GM18499 (cell line): ENCODE measurements around the gene TAC3.
A peak's percentile ranks its signal among the peaks of the same experiment; 100 is the strongest.

Experiments used
- ATAC-seq: cut with Tn5 transposase; IDR thresholded peaks from one replicate; pipeline ENCODE4 v1.9.1; 2021; ENCODE audit warnings: moderate number of reproducible peaks; ENCODE audit not compliant: insufficient read depth, unreplicated experiment

Gene TAC3

DNA sequence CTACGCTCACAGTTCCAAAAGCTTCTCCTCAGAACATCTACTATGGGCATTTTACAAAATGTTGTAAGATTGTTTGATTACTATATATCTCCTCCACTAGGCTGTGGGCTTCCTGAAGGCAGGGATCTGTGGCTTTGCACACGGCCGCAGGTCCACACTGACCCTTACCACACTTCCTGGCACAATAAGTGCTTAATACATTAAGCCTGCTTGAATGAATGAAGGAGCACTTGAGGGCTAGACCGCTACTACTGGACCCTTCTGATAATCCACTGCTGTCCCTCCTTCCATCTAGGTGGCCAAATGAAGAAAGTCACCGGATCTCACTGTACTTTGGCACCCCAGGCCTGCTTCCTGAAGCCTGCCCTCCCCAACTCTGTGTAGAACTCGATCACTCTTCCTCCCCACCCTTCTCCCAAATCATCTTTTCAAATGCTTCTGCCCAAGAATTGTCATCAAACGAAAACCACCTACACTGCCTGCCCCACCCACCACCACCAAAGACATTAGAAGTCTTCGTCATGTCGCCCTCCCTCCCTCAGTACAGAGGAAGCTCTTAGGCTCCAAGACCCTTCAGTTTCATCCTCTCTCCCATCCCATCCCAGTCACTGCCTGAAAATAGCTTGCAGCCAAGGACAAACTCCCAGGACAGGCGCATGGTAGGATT is 9.4 kb downstream of the TAC3 start:
- no peak for ATAC-seq

DNA sequence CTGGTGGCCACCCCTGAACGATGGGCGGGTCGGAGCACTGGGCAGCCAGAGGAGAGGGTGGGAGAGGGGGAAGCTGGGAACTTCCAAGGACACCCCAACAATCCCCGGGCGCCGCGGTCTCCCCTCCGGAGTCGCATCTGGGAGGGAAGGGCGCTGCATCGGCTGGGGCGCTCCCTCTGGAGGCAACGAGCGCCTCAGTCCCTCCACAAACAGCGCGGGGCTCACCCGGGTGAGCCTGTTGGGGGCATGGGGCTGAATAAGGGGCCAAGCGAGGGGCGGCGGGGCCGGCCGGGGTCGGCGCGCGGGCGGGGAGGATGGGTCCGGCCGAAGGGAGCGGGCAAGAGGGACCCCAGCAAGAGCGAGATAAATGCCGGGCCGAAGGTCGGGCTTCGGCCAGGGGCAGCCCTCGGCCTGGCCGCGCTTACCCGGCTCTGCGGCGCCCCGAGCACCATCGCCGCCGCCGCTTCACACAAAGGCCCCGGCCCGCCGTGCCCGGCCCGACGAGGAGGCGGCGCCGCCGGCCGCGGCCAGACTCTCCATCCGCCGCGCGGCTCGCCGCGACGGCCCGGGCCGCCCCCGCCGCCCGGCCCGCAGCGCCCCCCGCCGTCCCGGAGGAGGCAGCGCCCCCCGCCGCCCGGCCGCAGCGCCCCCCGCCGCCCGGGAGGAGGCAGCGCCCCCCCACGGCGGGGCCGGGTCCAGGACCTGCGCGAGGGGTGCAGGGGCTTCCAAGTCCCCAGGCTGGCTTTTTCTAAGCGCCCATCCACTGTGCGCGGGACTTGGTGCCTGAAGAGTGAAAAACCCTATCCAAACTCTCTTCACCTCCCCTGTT is 10.1 kb downstream of the TAC3 start, which contains the start of gene ZBTB39:
Gene ZBTB39, minus strand, starts transcription at position 567 of the 829 bp plus-strand sequence. CDS start 1,629 bp downstream, outside the sequence.
- ATAC-seq: no peak

DNA sequence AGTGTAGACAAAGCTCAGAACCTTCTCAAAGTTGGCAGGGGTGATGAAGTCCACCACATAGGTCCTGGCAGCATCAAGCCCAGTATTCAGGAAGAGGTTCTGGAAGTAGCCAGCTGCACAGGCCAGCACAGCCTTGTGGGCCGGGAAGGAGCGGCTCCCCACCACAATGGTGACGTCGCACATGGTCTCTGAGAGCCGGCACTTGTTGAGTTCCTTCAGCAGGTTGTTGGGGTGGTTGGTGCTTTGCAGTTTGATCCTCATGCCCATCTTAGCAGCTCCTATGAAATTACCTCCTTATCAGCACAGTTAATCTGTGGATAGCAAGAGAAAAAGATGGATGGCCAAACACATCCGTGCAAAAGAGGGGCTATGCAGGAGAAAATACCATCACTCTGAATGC is 11.7 kb downstream of the TAC3 start:
- ATAC-seq: no peak

DNA sequence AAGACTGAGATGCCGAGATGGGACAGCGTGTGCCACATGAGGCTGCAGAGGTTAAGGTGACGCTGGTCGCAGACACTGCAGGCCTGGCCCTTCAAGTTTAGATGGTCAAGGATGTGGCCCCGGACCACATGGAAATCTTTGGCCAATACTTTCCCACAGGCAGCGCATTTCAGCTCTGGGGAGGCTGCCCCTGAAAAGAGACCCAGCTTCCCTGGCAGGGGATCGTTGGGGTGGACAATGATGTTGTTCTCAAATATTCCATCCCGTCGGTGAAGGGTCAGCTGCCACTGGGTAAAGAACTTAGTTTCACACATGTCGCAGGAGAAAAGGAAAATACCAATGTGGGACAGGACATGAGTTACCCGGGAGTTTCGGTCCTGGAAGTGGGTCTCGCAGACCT is 12.9 kb downstream of the TAC3 start:
- ATAC-seq: no peak

DNA sequence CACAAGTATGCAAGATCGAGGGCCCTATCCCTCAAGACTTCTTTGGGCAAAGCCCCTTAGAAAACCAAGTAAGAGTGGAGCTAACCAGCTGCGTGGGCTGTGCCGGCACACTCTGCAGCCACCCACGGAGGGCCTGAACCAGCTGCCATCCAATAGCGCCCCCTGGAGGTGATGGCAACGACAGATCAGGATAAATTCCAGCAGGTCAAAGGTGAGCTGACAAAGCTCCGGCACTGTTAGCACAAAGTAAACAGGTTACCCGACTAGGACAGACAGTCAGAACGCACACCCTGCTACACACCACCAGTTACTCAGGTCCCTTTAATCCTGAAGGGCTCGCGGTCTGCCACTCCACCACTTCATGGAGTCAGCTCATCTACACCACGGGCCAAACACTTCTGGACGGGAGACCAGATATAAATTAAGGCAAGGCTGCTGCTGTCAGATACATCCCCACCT is 14.9 kb downstream of the TAC3 start:
- no peak for ATAC-seq

DNA sequence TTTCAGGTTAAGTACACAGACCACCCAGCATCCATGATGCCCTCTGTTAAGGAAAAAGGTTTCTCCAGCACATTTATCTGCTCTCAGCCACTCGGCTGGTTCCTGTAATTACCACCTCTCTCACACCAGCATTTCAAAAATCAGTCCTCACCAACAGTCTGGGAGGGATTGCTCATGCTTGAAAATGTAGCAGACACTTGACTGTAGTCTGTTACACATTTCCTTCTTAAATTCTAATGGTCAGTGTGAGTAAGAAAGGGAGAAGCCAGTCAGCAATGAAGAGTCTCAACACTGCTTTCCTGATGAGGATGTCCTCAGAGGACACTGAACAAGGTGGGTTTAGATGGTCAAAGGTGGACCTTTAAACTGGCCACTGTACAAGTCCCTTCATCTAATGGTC is 15.9 kb downstream of the TAC3 start:
- no peak for ATAC-seq

DNA sequence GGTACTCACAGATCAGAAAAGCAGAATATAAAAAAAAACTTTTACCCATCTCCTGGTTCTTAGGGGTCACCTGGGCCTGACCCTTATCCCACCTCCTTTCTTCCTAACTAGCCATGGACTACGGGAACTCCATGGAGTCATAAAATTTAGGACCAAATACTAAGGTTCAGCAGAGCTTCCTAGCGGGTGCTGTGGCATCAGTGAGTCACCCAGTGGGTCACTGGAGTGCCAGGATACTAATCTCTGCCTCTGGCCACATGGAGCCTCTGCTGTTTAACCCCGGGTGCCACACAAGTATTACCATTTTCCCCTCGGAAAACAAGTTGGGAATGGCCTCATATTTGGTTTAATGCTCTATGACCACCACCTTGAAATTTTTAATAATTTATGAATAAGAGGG is 16.9 kb downstream of the TAC3 start:
- no peak for ATAC-seq

DNA sequence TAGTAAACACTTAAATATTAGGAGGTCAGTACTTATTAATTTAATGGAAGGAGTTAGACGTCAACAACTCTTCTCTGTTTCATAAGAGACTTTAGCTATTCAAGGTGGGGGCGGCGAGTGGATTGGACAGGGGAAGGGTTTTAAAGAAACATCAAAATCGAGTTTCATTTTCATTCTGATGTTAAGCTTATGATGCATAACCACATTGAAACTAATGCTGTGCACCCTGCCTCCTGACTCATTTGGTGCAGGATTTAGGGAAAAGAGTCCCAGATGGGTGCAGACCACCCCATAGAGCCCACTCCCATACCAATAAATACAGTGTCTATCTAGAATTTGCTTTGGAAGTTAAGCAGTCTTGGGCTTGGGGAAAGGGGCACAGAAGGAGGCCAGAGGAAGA is 17.3 kb downstream of the TAC3 start:
- peak; percentile 47 for ATAC-seq

DNA sequence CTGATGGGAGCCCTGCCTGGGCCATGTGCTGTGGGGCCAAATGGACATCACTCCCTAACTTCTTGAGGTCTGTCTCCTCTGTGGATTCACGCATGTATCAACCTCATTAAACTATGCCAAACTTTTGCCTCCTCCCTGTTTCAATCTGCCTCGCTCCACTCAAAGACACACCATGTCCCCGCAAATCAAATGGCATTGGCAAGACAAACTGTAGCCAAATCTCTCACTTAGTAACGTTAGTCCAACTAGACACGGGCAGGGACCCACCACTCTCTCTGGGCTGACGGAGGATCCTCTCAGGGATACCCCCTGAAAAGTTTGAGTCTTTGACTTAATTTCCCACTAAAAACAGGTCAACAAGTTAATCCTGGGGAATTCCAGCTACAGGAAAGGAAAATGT is 18.0 kb downstream of the TAC3 start:
- no peak for ATAC-seq

DNA sequence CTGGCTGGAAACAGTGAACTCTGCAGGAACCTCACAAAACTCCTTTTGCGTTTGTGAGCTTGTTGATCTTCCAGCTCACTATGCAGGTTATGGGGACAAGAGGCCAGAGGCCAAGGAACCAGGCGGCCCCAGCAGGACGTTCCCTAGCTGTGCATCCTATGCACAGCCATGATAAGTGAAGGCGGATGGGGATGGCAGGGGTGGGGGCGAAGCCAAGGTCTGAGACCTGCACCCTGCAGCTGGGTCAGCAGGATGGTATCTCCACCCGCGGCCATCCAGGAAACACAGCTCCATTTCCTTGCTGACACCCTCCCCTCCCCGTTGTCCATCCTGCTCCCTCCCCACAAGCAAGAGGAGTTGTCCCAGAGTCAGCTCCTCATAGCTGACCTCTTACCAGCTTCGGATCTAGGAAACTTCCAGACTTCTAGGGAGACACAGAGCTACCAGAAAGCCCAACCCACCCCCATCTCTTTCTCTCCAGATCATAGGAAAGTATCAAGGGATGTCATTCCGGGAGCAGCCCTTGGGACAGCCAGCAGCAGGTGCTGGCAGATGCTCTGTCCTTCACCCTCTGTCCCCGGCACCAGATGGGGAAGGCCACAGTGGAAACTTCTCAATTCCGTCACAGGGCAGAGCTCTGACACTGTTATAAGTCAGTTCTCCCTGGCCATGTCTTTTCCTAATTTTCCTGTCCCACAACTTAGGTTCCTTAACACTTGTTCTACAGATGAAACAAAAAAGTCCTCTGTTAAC is 19.4 kb downstream of the TAC3 start:
- no peak for ATAC-seq

DNA sequence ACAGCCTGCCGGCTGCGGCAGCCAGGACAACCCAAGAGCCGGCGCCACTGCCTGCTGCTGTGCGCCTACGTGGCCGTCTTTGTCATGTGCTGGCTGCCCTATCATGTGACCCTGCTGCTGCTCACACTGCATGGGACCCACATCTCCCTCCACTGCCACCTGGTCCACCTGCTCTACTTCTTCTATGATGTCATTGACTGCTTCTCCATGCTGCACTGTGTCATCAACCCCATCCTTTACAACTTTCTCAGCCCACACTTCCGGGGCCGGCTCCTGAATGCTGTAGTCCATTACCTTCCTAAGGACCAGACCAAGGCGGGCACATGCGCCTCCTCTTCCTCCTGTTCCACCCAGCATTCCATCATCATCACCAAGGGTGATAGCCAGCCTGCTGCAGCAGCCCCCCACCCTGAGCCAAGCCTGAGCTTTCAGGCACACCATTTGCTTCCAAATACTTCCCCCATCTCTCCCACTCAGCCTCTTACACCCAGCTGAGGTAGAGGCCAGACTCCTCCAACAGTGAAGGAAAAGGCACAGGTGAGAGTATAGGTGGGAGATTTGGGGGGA is 20.3 kb downstream of the TAC3 start:
- no peak for ATAC-seq

DNA sequence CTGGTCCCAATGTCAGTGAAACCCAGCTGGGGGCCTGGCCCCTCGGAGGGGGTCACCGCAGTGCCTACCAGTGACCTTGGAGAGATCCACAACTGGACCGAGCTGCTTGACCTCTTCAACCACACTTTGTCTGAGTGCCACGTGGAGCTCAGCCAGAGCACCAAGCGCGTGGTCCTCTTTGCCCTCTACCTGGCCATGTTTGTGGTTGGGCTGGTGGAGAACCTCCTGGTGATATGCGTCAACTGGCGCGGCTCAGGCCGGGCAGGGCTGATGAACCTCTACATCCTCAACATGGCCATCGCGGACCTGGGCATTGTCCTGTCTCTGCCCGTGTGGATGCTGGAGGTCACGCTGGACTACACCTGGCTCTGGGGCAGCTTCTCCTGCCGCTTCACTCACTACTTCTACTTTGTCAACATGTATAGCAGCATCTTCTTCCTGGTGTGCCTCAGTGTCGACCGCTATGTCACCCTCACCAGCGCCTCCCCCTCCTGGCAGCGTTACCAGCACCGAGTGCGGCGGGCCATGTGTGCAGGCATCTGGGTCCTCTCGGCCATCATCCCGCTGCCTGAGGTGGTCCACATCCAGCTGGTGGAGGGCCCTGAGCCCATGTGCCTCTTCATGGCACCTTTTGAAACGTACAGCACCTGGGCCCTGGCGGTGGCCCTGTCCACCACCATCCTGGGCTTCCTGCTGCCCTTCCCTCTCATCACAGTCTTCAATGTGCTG is 21.0 kb downstream of the TAC3 start:
- no peak for ATAC-seq

DNA sequence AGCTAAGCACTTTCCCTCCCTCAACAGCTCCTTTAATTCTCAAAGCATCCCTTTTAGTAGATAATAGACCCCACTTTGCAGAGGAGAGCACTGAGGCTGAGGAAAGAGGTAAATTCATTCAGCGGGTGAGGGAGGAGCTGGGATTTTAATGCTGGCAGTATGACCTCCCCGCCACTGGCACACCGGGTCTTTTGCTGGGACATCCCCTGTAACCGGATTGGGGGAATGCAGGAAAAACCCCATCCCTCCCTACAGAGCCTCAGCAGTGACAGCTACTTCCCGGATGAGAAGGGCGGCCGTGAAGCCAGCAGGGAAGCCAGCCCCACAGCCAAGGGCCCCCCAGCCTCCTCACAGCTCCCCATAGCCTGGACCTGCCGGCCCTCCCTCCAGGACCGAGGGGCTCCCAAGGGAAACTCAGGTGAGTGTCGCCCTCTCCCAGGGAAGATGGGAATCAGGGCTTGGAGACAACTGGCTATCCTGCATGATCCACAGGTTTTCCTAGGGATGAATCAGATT is 22.0 kb downstream of the TAC3 start:
- ATAC-seq: no peak

DNA sequence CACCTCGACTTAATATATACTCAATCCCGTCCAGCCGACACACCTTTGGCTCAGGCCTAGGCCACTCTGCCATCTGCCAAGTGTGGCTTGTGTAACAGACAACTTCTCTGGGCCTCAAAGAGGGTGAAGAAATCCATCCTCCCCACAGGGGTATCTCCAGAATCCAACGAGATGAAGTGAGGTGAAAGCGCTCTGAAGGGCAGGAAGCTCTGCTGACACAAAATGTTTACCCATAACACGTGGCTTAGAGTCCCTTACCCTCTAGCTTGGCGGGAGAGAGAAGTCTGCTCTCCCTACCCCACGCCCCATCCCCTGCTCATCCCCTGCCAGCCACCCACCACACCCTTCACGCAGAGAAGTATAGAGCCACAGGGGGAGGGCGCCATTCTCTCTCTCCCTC is 23.0 kb downstream of the TAC3 start:
- ATAC-seq: no peak

DNA sequence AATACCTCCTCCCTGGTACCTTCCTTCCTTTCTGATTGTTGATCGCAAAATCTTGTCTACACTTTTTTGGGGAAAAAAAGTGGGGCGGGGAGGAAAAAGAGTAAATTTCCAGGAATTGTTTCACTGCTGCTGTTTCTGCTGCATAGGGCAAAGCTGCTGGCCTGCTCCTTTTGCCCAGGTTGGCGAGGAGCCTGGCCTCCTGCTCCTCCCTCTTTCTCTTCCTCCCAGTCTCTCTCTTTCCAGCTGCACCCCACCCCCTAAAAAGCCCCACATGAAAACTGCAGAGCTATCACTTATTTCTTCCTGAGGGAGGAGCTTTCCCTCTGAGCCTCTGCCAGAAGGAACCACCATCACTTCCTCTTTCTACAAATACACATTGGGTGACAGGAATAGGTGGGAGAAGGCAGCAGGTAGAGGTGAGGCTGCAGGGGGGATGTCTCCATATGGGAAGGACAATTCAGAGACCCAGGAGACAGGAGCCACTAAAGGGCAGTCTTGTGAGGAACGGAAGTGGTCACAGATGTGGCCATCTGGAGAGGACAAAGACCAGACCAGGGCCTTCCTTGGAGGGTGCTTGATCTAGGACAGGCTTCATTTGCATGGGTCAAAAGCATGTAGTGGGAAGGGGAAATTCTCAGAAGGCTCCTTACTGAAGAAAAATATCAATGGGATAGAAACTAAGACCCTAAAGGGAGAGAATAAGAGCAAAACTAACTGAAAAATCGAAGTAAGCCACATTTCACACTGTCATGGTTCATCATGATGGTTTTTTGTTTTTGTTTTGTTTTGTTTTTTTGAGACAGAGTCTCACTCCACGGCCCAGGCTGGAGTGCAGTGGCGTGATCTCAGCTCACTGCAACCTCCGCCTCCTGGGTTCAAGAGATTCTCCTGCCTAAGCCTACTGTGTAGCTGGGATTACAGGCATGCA is 24.7 kb downstream of the TAC3 start:
- ATAC-seq: no peak

DNA sequence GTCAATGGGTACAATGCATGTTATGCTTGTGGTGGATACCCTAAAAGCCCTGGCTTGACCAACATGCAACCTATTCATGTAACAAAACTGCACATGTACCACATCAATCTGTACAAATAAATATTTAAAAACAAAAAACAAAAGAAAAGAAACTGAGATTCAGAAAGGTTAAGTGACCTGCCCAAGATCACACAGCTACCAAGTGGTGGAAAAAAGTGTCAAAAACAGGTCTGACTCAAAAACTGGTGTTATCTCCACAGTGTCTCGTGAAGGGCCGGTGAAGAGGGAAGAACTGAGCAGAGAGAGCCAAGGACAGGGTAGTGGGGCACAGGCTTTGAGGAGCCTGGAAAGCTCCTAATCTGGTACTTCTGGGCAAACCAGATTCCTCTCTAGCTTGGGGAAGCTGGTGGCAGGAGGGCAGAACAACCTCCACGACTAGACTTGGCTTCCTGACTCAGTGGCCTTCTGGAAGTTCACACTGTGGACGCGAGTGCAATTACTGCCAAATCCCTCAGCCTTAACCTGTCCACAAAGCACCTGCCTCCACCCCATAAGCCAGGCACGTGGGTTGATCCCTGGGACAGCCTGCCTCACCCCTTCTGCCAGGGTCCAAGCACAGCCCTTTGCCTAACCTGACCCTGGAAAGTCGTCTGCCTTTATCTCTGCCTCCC is 25.5 kb downstream of the TAC3 start:
- no peak for ATAC-seq

DNA sequence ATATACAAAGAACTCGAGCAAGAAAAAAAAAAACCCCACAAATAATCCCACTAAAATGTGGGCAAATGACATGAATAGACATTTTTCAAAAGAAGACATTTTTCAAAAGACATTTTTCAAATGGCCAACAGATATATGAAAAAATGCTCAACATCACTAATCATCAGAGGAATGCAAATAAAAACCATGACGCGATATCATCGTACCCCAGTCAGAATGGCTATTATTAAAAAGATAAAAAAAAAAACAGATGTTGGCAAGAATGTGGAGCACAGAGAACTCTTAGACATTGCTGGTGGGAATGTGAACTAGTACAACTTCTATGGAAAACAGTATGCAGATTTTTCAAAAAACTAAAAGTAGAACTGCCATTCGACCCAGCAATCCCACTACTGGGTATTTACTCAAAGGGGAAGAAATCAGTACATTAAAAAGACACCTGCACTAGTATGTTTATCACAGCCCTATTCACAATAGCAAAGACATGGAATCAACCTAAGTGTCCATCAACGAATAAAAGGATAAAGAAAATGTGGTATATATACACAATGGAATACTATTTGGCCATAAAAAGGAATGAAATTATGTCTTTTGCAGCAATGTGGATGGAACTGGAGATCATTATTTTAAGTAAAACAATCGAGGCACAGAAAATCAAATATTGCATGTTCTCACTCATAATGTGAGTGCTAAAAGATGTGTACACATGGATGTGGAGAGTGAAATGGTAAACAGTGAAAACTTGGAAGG is 26.3 kb downstream of the TAC3 start:
- no peak for ATAC-seq
